ENCODE results near the gene CLTCL1.

DNA sequence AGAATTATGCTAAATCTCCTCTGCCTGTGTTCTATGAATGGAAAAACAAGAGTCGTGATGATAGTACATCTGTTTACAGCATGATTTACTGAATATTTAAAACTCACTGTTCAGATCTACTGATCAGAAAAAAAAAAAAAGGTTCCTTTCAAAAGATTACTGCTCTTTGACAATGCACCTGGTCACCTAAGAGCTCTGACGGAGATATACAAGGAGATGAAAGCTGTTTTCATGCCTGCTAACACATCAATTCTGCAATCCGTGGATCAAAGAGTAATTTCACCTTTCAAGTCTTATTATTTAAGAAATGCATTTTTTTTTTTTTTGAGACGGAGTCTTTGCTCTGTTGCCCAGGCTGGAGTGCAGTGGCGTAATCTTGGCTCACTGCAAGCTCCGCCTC lies 30.7 kb downstream of the CLTCL1 start:
- TF ChIP-seq, protein P1, sequence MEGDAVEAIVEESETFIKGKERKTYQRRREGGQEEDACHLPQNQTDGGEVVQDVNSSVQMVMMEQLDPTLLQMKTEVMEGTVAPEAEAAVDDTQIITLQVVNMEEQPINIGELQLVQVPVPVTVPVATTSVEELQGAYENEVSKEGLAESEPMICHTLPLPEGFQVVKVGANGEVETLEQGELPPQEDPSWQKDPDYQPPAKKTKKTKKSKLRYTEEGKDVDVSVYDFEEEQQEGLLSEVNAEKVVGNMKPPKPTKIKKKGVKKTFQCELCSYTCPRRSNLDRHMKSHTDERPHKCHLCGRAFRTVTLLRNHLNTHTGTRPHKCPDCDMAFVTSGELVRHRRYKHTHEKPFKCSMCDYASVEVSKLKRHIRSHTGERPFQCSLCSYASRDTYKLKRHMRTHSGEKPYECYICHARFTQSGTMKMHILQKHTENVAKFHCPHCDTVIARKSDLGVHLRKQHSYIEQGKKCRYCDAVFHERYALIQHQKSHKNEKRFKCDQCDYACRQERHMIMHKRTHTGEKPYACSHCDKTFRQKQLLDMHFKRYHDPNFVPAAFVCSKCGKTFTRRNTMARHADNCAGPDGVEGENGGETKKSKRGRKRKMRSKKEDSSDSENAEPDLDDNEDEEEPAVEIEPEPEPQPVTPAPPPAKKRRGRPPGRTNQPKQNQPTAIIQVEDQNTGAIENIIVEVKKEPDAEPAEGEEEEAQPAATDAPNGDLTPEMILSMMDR (IDR thresholded peaks at IDR 0.05), result no peak
- TF ChIP-seq POLR2A (IDR thresholded peaks at IDR 0.05), result no peak

Measured in heart left ventricle (tissue), 13 donors.